HepG2 (cell line): ENCODE results near the gene ARHGEF26.
A peak's percentile ranks its signal among the peaks of the same experiment; 100 is the strongest.

Experiments used
- ATF1 ChIP-seq: IDR thresholded peaks from 2 replicates; pipeline ENCODE4 v1.6.1; 2016; ENCODE audit warnings: mild to moderate bottlenecking, control low read depth
- ATM ChIP-seq: fragments of 450-650 bp; IDR thresholded peaks from 2 replicates; pipeline ENCODE4 v1.7.1; 2017; ENCODE audit warnings: mild to moderate bottlenecking, borderline replicate concordance
- CTCF ChIP-seq: sonication (generic); formaldehyde crosslinking; IDR thresholded peaks from 2 replicates; pipeline ENCODE4 v1.5.0; 2020; ENCODE audit warnings: mild to moderate bottlenecking, missing genetic modification reagents, moderate library complexity
- EZH2 ChIP-seq: conservative IDR thresholded peaks from 2 replicates; pipeline ENCODE4 v1.6.1; 2012; ENCODE audit warnings: mild to moderate bottlenecking, low read depth, low read length, moderate library complexity
- HMG20B ChIP-seq: conservative IDR thresholded peaks from 2 replicates; pipeline ENCODE4 v1.6.1; 2016; ENCODE audit warnings: missing genetic modification reagents, missing compliant biosample characterization
- IRX3 ChIP-seq: sonication (generic); formaldehyde crosslinking; IDR thresholded peaks from 2 replicates; pipeline ENCODE4 v1.8.1; 2023; ENCODE audit warnings: mild to moderate bottlenecking, low read depth, missing genetic modification reagents, borderline replicate concordance
- MED13 ChIP-seq: sonication (generic); formaldehyde crosslinking; IDR thresholded peaks from 2 replicates; pipeline ENCODE4 v1.5.0; 2020; ENCODE audit warnings: missing genetic modification reagents
- NR1H2 ChIP-seq: sonication (generic); formaldehyde crosslinking; IDR thresholded peaks from 2 replicates; pipeline ENCODE4 v1.8.1; 2022; ENCODE audit warnings: low read depth, missing genetic modification reagents, borderline replicate concordance
- U2AF1 ChIP-seq: fragments of 200-400 bp; formaldehyde crosslinking; optimal IDR thresholded peaks from 2 replicates; pipeline ENCODE3; 2017; ENCODE audit warnings: mild to moderate bottlenecking, low read depth, low read length
- ZFX ChIP-seq: sonication (generic); formaldehyde crosslinking; IDR thresholded peaks from 2 replicates; pipeline ENCODE4 v1.4.0; 2020; ENCODE audit warnings: mild to moderate bottlenecking, low read depth, missing genetic modification reagents, moderate library complexity
- ZFY ChIP-seq: sonication (generic); formaldehyde crosslinking; IDR thresholded peaks from 2 replicates; pipeline ENCODE4 v1.4.0; 2020; ENCODE audit warnings: missing genetic modification reagents
- ZNF329 ChIP-seq: sonication (generic); formaldehyde crosslinking; IDR thresholded peaks from 2 replicates; pipeline ENCODE4 v1.9.0; 2021; ENCODE audit warnings: low read depth, mild to moderate bottlenecking, missing genetic modification reagents
- ZNF713 ChIP-seq: sonication (generic); formaldehyde crosslinking; IDR thresholded peaks from 2 replicates; pipeline ENCODE4 v1.4.0; 2020; ENCODE audit warnings: mild to moderate bottlenecking, missing genetic modification reagents

DNA sequence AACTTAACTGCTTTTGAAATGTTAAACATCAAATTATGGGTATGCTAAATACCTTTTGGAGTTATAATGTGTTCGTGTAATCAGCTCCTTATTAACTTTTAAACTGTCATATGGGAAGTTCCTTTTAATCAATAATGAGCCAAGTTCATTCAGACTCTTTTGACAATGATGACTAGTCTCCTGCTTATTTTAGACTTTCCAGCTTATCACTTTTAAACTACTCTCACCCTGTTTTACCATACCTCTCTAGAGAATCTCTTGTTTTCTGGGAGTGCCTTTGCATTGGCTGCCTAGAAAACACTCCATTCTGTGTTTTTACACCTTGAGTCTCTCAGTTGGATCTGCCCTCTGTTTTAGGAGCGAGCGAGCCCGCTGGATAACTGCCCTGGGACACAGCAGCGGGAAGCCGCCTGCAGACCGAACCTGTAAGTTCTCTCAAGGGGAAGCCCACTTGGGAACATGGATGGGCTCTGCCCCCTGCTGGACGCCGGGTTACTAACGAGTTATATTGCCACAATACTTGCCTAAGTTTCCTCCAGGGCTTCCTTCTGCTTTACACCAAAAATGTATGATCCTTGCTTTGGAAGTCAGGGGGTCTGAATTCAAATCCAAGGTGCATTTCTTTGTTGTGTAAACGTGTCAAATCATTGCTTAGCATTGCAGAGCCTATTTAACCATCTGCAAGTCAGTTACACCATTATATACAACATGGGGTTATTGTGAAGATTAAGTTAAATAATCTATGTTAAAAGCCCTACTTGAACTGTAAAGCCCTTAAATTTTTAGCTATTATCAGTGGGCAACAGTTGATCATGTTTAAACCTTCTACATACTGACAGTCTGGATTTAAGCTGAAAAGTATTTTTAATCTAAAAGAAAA lies 131.8 kb downstream of the ARHGEF26 start:
- 0 out of 2 replicates have a peak, but pooled peaks have one; percentile 23 for TF ChIP-seq ZNF713 (CRISPR knock-in tag)
- no peak for TF ChIP-seq NR1H2 (CRISPR knock-in tag)
- no peak for TF ChIP-seq ATF1 (CRISPR knock-in tag)
- no peak for TF ChIP-seq ZNF329 (CRISPR knock-in tag)
- TF ChIP-seq IRX3 (CRISPR knock-in tag) = no peak
- no peak for TF ChIP-seq MED13 (CRISPR knock-in tag)
- peak; percentile 95 for TF ChIP-seq CTCF
- TF ChIP-seq ZFX = no peak
- no peak for TF ChIP-seq ATM
- no peak for TF ChIP-seq EZH2
- no peak for TF ChIP-seq ZFY (CRISPR knock-in tag)
- no peak for TF ChIP-seq U2AF1
- TF ChIP-seq HMG20B (CRISPR knock-in tag) = no peak
